GM19324 (cell line): ENCODE measurements around the gene EPS8.
"Not testable (repeated sequence)": the region's sequence is repeated elsewhere in the genome, so short reads cannot be mapped to it uniquely, and the experiment has no call there.

Experiments used
- ATAC-seq: cut with Tn5 transposase; IDR thresholded peaks from one replicate; pipeline ENCODE4 v1.9.1; 2021; ENCODE audit warnings: mild to moderate bottlenecking, moderate library complexity; ENCODE audit not compliant: unreplicated experiment, low FRiP score

Gene EPS8

GRCh38 chr12:15620741-15621539 lies 168.2 kb downstream of the EPS8 start:
- no peak for ATAC-seq

GRCh38 chr12:15616495-15616894 lies 172.7 kb downstream of the EPS8 start:
- ATAC-seq = not testable (repeated sequence)

GRCh38 chr12:15613981-15614380 lies 175.2 kb downstream of the EPS8 start:
- ATAC-seq = no peak

- no peak for ATAC-seq
These were observed 180.2 kb downstream of the EPS8 start for GRCh38 chr12:15608941-15609340.

GRCh38 chr12:15608406-15608805 lies 180.8 kb downstream of the EPS8 start:
- no peak for ATAC-seq

GRCh38 chr12:15605881-15606590 lies 183.2 kb downstream of the EPS8 start:
- no peak for ATAC-seq

- ATAC-seq = no peak
These were observed 185.6 kb downstream of the EPS8 start for GRCh38 chr12:15603474-15604085.

GRCh38 chr12:15602051-15602672 lies 187.0 kb downstream of the EPS8 start:
- no peak for ATAC-seq

- no peak for ATAC-seq
These were observed 187.9 kb downstream of the EPS8 start for GRCh38 chr12:15601210-15601800.

- no peak for ATAC-seq
These were observed 188.8 kb downstream of the EPS8 start for GRCh38 chr12:15600223-15600935.

GRCh38 chr12:15599266-15600037 lies 189.7 kb downstream of the EPS8 start:
- no peak for ATAC-seq

- no peak for ATAC-seq
These were observed 191.9 kb downstream of the EPS8 start for GRCh38 chr12:15597125-15597830.

GRCh38 chr12:15596174-15596573 lies 193.0 kb downstream of the EPS8 start:
- no peak for ATAC-seq

- ATAC-seq = no peak
These were observed 196.3 kb downstream of the EPS8 start for GRCh38 chr12:15592934-15593333.

GRCh38 chr12:15591811-15592210 lies 197.4 kb downstream of the EPS8 start:
- no peak for ATAC-seq

GRCh38 chr12:15590180-15590826 lies 198.9 kb downstream of the EPS8 start:
- ATAC-seq = no peak

- no peak for ATAC-seq
These were observed 199.7 kb downstream of the EPS8 start for GRCh38 chr12:15589328-15590032.
